ENCODE data around the gene TMSB4X. TPM values are rescaled to one million over a fixed set of nuclear protein-coding genes. Genes with fewer than 3 reads are reported as not detected.

The TMSB4X gene
- polyA plus RNA-seq, 1 donor (not counting 4 experiments of a cell fraction or from before 2014, with no cell fraction given), result 2,500 TPM

GRCh38 chrX:12992544-12993118 lies 17.7 kb downstream of the TMSB4X start:
- H3K79me2 ChIP-seq (ENCODE audit: control insufficient read depth, insufficient read depth, low read length), result no peaks in the 10 kb centered on the region
- H3K4me2 ChIP-seq (ENCODE audit: control insufficient read depth, extremely low read depth, insufficient read depth, low read depth, low read length), result no peak overlapping the region
- no peak for DNase-seq (ENCODE audit: low read depth, low spot score)
- no peak overlapping the region for H3K27ac ChIP-seq (ENCODE audit: control insufficient read depth, insufficient read depth, low read length)
- no peaks in the 10 kb centered on the region for H3K27me3 ChIP-seq (ENCODE audit: control insufficient read depth, extremely low read depth, insufficient read depth, low read length)
- H4K20me1 ChIP-seq (ENCODE audit: control insufficient read depth, extremely low read depth, insufficient read depth, low read length), result no peaks in the 10 kb centered on the region
- FAIRE-seq, result no peak
- dilution Hi-C loops (cut with MboI; ENCODE audit: extremely low pct_ligation_motif_present, low sequenced_read_pairs), result no loop called here
- no peaks in the 10 kb centered on the region for H3K9me1 ChIP-seq (ENCODE audit: control insufficient read depth, extremely low read depth, insufficient read depth, low read length)
- H3K9me3 ChIP-seq (ENCODE audit: control insufficient read depth, low read depth, low read length), result no peaks in the 10 kb centered on the region
- peaks cover 4% of the 10 kb centered on the region for H3K4me1 ChIP-seq (ENCODE audit: control insufficient read depth, extremely low read depth, insufficient read depth, low read length)
- H3K4me3 ChIP-seq (ENCODE audit: control insufficient read depth in 2 of 3, extremely low read depth in 1 of 3, insufficient read depth in 2 of 3, low read depth in 1 of 3, low read length in 3 of 3), result no peak overlapping the region
- no peaks in the 10 kb centered on the region for H3K36me3 ChIP-seq (ENCODE audit: control insufficient read depth in 2 of 2, extremely low read depth in 1 of 2, insufficient read depth in 2 of 2, low read length in 2 of 2)
- H2AFZ ChIP-seq (ENCODE audit: control insufficient read depth, low read length), result no peak overlapping the region
- no peak for TF ChIP-seq CTCF (optimal IDR thresholded peaks at IDR 0.05 in 1 of 3, IDR thresholded peaks at IDR 0.05 in 1 of 3, conservative IDR thresholded peaks at IDR 0.05 in 1 of 3; ENCODE audit: extremely low read depth in 1 of 3, insufficient read depth in 2 of 3, low read length in 3 of 3)
- TF ChIP-seq EZH2 (IDR thresholded peaks at IDR 0.05; ENCODE audit: low read length), result no peak
- H3K9ac ChIP-seq (ENCODE audit: control insufficient read depth, extremely low read depth, insufficient read depth, low read length), result no peak overlapping the region

GRCh38 chrX:12993826-12994225 lies 18.9 kb downstream of the TMSB4X start:
- H3K9ac ChIP-seq (ENCODE audit: control insufficient read depth, extremely low read depth, insufficient read depth, low read length), result no peak overlapping the region
- H3K9me3 ChIP-seq (ENCODE audit: control insufficient read depth, low read depth, low read length), result no peaks in the 10 kb centered on the region
- TF ChIP-seq EZH2 (IDR thresholded peaks at IDR 0.05; ENCODE audit: low read length), result no peak
- DNase-seq (ENCODE audit: low read depth, low spot score), result no peak
- H3K36me3 ChIP-seq (ENCODE audit: control insufficient read depth in 2 of 2, extremely low read depth in 1 of 2, insufficient read depth in 2 of 2, low read length in 2 of 2), result no peaks in the 10 kb centered on the region
- no peaks in the 10 kb centered on the region for H3K79me2 ChIP-seq (ENCODE audit: control insufficient read depth, insufficient read depth, low read length)
- H3K4me3 ChIP-seq (ENCODE audit: control insufficient read depth in 2 of 3, extremely low read depth in 1 of 3, insufficient read depth in 2 of 3, low read depth in 1 of 3, low read length in 3 of 3), result no peak overlapping the region
- no peak overlapping the region for H3K27ac ChIP-seq (ENCODE audit: control insufficient read depth, insufficient read depth, low read length)
- dilution Hi-C loops (cut with MboI; ENCODE audit: extremely low pct_ligation_motif_present, low sequenced_read_pairs), result no loop called here
- H3K4me2 ChIP-seq (ENCODE audit: control insufficient read depth, extremely low read depth, insufficient read depth, low read depth, low read length), result no peak overlapping the region
- no peaks in the 10 kb centered on the region for H3K9me1 ChIP-seq (ENCODE audit: control insufficient read depth, extremely low read depth, insufficient read depth, low read length)
- no peak for FAIRE-seq
- H3K4me1 ChIP-seq (ENCODE audit: control insufficient read depth, extremely low read depth, insufficient read depth, low read length), result peaks cover under 1% of the 10 kb centered on the region
- no peaks in the 10 kb centered on the region for H4K20me1 ChIP-seq (ENCODE audit: control insufficient read depth, extremely low read depth, insufficient read depth, low read length)
- H2AFZ ChIP-seq (ENCODE audit: control insufficient read depth, low read length), result no peak overlapping the region
- H3K27me3 ChIP-seq (ENCODE audit: control insufficient read depth, extremely low read depth, insufficient read depth, low read length), result no peaks in the 10 kb centered on the region

GRCh38 chrX:12994321-12994720 lies 19.4 kb downstream of the TMSB4X start:
- Histone ChIP-seq H3K4me1 (ENCODE audit: control insufficient read depth, extremely low read depth, insufficient read depth, low read length) (no peaks in the 10 kb centered on the region), H3K9ac (ENCODE audit: control insufficient read depth, extremely low read depth, insufficient read depth, low read length) (no peak overlapping the region), H3K27ac (ENCODE audit: control insufficient read depth, insufficient read depth, low read length) (no peak overlapping the region), H3K4me2 (ENCODE audit: control insufficient read depth, extremely low read depth, insufficient read depth, low read depth, low read length) (no peak overlapping the region), H4K20me1 (ENCODE audit: control insufficient read depth, extremely low read depth, insufficient read depth, low read length) (no peaks in the 10 kb centered on the region), H2AFZ (ENCODE audit: control insufficient read depth, low read length) (no peak overlapping the region), H3K27me3 (ENCODE audit: control insufficient read depth, extremely low read depth, insufficient read depth, low read length) (no peaks in the 10 kb centered on the region), H3K4me3 (ENCODE audit: control insufficient read depth in 2 of 3, extremely low read depth in 1 of 3, insufficient read depth in 2 of 3, low read depth in 1 of 3, low read length in 3 of 3) (no peak overlapping the region), H3K9me3 (ENCODE audit: control insufficient read depth, low read depth, low read length) (no peaks in the 10 kb centered on the region), H3K36me3 (ENCODE audit: control insufficient read depth in 2 of 2, extremely low read depth in 1 of 2, insufficient read depth in 2 of 2, low read length in 2 of 2) (no peaks in the 10 kb centered on the region), H3K9me1 (ENCODE audit: control insufficient read depth, extremely low read depth, insufficient read depth, low read length) (no peaks in the 10 kb centered on the region), H3K79me2 (ENCODE audit: control insufficient read depth, insufficient read depth, low read length) (no peaks in the 10 kb centered on the region)
- dilution Hi-C loops (cut with MboI; ENCODE audit: extremely low pct_ligation_motif_present, low sequenced_read_pairs), result no loop called here
- TF ChIP-seq CTCF (optimal IDR thresholded peaks at IDR 0.05 in 1 of 3, IDR thresholded peaks at IDR 0.05 in 1 of 3, conservative IDR thresholded peaks at IDR 0.05 in 1 of 3; ENCODE audit: extremely low read depth in 1 of 3, insufficient read depth in 2 of 3, low read length in 3 of 3), result no peak
- TF ChIP-seq EZH2 (IDR thresholded peaks at IDR 0.05; ENCODE audit: low read length), result no peak
- DNase-seq (ENCODE audit: low read depth, low spot score), result no peak
- FAIRE-seq, result no peak
